GM21390 (cell line): ENCODE measurements around the gene RNU6-7.
A peak's percentile ranks its signal among the peaks of the same experiment; 100 is the strongest.

Source experiments
- ATAC-seq: cut with Tn5 transposase; IDR thresholded peaks from one replicate; pipeline ENCODE4 v1.9.1; 2021; ENCODE audit not compliant: unreplicated experiment

The RNU6-7 gene

GRCh38 chr14:32201816-32202490 lies at the start of gene RNU6-7:
Gene RNU6-7, plus strand, starts transcription at chr14:32202045.
- ATAC-seq: no peak

- no peak for ATAC-seq
Measured at GRCh38 chr14:32166029-32166428, 35.8 kb upstream of the RNU6-7 start.

DNA sequence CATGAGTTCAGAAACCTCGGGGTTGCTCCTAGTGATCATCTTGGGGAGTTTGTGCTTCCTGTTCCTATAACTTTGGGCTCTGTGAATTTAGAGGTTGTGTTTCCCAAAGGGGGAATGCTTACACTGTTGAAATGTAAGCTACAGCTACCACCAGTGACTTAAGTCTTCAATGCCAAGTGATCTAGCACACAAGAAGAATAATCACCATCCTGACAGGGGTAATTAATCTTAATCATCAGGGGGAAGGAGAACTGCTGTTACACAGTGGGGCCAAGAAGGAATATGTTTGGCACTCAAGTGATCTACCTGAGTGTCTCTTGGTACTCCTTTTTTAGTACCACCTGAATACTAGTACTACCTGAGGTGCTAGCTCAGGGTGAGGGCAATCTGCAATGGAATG lies 34.9 kb upstream of the RNU6-7 start:
- ATAC-seq: no peak

DNA sequence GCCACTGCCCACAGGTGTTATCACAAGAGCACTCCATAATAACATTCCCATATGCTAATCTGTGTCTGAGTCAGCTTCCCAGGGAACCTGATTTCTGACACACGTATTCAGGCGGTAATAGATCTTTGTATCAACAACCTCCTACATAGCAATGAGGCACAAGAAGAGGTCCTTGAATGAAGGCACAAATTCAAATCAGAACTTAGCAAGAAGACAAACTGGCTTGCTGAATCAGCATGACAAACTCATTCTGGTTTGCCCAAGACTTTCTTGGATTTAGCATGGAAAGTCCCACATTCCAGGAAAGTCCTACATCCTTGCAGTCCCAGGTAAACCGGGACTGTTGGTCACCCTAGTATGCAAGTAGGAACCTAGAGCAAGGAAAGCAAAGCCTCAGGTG lies 33.9 kb upstream of the RNU6-7 start:
- ATAC-seq: no peak

- ATAC-seq: no peak
Measured at GRCh38 chr14:32169191-32169590, 32.7 kb upstream of the RNU6-7 start.

GRCh38 chr14:32171469-32171868 lies 30.4 kb upstream of the RNU6-7 start:
- no peak for ATAC-seq

DNA sequence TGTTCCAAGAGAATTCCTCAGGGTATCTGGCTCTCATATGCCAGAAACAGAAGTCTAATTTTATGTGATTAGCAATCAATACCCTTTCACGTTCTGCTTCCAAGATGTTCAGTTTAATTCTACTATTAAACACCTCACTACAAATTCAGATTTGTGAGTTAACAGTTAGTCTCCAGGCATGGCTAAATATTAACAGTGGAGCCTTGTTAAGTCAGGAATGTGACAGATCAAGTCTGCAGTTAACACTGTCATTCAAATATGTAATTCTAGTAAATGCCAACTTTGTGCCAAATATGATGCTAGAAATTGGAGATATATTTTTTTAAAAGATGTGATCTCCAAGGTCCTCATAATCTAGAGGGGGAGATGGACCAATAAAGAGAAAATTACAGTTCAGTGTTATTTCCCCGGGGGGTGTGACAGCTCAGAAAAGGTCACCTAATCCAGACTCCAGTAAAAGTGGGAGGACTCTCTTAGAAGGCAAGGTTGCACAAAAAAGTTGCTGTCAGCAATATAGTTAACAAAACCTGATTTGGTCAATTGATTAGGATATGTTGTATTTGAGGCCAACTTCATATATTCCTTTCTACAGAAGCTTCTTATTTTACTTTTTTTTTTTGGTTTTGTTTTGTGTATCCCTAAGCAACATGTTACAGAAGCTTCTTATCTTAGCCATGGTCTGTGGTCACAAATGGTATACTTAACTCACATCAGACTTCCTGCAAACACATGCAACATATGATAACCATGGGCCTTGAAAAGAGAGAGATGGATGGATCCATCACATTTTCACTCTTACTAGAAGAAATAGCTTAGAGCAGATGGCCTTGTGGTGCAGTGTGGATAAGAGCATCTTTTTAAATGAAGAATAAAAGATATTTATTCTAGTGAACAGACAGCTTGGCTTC lies 18.4 kb upstream of the RNU6-7 start:
- ATAC-seq: no peak

DNA sequence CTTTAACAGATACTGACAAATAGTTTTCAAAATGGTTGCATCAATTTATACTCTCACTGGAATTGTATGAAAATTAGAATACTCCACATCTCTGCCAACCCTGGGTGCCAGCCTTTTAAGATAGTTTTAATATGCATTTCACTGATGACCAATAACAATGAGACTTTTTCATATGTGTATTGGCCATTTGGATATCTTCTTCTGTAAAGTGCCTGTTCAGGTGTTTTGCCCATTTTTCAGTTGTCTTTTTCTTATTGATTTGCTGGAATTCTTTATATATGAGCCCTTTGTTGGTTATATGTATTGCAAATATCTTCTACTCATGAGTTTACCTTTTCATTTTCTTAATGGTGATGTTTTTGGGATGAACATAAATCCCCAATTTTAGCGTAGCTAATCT lies 16.7 kb upstream of the RNU6-7 start:
- ATAC-seq: no peak

GRCh38 chr14:32186248-32186647 lies 15.6 kb upstream of the RNU6-7 start:
- peak; percentile 66 for ATAC-seq

DNA sequence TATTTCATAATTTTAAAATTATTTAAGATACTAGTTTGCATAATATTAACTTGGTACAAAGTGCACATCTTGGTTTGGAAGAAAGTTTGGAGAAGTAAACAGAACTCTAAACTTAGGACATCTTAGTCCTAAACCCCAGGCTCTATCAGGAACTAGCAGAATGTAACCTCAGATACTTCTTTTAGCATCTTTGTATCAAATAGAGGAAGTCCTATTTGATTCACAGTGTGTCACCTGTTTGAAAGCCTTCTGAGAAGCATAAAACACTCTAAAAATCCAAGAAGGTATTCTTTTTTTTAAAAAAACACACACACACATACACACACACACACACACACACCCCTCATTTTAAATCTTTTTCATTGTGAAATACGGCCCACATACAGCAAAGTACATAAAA lies 12.0 kb upstream of the RNU6-7 start:
- no peak for ATAC-seq

DNA sequence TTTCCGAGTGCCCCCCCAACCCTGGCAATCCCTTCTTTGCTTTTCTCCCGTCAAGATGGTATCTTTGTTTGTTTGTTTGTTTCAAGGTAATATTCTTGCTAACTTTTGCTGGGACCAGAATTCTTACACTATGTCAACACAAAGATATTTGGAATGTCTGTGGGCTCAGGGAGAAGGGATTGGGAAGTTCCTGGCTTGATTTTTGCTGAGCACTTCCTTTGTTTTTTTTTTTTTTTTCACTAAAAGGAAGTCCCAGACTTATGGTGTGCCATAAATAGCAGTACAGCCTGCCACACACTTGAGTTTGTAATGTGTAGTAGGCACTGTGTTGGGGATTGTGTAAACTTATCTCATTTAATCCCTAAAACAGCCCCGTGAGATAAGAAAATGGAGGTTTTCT lies 11.2 kb upstream of the RNU6-7 start:
- no peak for ATAC-seq

- ATAC-seq: no peak
Measured at GRCh38 chr14:32192712-32193373, 9.0 kb upstream of the RNU6-7 start.

GRCh38 chr14:32193532-32193931 lies 8.3 kb upstream of the RNU6-7 start:
- no peak for ATAC-seq

- no peak for ATAC-seq
Measured at GRCh38 chr14:32195636-32196035, 6.2 kb upstream of the RNU6-7 start.

- no peak for ATAC-seq
Measured at GRCh38 chr14:32197919-32198318, 3.9 kb upstream of the RNU6-7 start.

DNA sequence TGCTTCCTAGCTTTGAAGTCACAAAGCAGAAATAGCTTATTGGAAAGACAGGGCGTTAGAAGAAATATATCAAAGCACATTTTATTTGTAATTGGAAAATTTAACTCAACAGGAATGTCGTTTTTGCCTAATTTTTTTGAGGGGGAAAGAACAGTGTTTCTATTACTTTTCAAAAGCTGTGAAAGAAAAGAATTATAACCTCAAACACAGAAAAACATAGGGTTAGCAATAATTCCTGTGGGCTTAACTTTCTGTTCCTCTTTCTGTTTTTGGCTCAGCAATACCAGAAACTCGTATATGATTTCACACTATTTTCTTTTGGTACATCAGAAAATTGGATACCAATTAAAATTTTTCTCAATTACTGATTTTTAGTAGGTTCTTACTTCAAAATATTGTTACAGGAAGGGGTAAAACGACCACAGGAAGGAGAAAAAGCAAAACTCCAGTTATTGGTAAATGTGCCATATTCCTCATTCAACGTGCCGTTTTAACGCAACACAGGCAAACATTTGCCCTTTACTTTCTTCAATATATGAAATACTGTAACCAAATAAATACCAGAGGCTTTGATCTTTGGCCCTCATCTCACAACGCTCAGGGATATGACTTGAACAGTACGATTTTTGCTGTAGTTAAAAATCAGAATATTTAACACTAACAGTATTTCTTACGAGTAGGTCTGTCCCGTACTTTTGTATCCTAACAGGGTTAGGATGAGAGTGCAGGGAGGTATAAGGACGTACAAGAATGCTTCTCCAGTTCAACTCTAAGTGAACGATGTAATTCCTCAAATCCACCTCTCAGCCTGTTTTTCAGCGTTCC lies 1.3 kb upstream of the RNU6-7 start:
- peak; percentile 27 for ATAC-seq

GRCh38 chr14:32201193-32201815 lies 541 bp upstream of the RNU6-7 start:
- peak; percentile 48 for ATAC-seq

GRCh38 chr14:32202491-32202997 lies 699 bp downstream of the RNU6-7 start:
- ATAC-seq: no peak

DNA sequence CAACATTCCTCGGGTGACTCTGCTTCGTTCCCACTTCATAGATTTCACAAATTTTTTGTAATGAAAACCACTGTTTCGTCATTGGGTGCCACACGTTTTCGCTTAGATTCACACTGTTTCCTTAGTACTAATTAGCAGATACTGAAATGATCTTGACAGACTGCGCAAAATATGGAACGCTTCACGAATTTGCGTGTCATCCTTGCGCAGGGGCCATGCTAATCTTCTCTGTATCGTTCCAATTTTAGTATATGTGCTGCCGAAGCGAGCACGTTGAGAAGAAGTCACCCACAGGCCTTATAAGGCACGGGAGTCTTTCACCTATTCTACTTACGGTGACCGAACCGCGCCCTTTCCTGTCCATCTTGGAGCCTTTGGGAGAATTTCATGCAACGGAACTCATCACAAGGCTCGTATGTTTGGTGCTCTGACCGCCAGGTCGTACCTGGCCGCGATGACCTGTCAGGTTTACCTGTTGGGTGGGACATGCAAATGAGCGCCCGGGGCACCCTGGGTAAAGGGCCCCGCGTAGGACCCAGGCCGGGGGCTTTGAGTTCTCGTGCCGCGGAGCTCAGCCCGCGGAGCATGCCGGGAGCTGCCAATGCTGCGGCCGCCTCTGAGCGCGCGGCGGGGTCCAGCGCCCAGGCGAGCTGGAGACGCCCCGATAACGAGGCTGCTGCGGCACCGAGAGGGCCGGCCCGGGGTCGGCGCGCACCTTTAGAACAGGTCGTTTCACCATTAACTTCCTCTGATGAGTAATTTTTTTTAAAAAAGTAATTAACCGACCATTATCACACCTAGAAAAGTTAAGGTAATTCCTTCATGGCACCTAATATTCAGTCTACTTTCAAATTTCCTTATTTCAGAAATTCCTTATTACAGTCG lies 1.4 kb downstream of the RNU6-7 start, which contains the start of gene RNU6-8:
RNU6-8 (minus strand) TSS at position 272 of the 885 bp plus-strand sequence.
- ATAC-seq: peak; percentile 64
